Stimulated activated CD8-positive, alpha-beta memory T cell treated with anti-CD3 and anti-CD28 coated beads, Interleukin-7, amount 100 ng/mL, for 1 hour (primary cell): ENCODE measurements around the gene MAP1LC3B2.

Source experiments
- DNase-seq, 2 donors: peaks; one replicate each; pipeline ENCODE4 v3.0.0-alpha.2; 2020; ENCODE audit warnings: low read depth in 2 of 2

MAP1LC3B2 gene

DNA sequence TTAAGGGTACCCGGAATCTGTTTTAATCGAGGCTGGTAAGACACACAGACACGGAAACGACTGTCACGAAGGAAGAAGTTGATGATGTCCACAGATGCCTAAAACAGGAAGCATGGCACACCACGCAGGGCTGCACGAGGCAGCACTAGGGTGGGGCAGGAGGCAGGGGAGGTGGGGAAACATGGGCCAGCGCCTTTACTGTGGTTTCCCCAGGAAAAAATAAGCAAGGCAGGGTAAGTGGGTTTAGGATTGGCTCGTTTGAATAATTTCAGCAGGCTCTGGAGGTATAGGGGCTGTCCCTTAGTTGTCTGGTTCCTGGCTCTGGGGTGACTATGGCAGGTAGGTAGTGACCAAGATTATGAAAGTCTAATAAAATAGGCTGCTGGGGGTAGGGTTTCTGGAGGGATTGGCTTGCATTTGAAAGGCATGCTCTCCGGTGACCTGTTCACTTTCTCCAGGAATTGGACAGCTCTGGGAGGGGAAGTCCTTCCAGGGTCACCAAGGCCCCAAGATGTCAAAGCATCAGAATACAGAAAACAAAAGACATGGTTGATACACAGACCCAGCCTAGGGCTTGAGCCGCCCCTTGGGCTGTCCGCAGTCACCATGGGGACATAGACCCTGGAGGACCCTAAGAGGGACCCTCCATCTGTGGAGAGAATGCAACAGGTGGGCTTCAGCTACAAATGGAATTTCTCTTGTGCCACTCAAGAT is 35.3 kb downstream of the MAP1LC3B2 start:
- no peak for DNase-seq

GRCh38 chr12:116595186-116595585 is 36.0 kb downstream of the MAP1LC3B2 start:
- DNase-seq = no peak

- no peak for DNase-seq
Observed at GRCh38 chr12:116595672-116596071, 36.5 kb downstream of the MAP1LC3B2 start.

DNA sequence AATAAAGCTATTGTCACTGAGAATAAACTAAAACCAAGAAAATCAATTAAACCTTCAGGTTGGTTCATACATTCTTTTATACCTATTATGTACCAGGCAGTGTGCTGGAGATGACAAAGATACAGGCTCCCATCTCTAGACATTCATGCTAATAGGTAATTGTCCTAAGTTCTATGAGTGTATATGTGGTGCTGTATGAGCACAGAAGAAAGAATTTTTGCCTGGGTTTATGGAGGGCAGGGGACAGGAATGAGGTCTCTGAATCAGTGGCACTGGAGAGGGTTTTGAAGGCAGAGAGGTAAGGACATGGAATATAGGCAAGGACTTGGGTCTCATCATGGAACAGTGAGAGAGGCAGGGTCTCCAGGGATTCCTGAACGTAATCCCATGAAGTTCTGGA is 38.7 kb downstream of the MAP1LC3B2 start:
- DNase-seq = no peak

DNA sequence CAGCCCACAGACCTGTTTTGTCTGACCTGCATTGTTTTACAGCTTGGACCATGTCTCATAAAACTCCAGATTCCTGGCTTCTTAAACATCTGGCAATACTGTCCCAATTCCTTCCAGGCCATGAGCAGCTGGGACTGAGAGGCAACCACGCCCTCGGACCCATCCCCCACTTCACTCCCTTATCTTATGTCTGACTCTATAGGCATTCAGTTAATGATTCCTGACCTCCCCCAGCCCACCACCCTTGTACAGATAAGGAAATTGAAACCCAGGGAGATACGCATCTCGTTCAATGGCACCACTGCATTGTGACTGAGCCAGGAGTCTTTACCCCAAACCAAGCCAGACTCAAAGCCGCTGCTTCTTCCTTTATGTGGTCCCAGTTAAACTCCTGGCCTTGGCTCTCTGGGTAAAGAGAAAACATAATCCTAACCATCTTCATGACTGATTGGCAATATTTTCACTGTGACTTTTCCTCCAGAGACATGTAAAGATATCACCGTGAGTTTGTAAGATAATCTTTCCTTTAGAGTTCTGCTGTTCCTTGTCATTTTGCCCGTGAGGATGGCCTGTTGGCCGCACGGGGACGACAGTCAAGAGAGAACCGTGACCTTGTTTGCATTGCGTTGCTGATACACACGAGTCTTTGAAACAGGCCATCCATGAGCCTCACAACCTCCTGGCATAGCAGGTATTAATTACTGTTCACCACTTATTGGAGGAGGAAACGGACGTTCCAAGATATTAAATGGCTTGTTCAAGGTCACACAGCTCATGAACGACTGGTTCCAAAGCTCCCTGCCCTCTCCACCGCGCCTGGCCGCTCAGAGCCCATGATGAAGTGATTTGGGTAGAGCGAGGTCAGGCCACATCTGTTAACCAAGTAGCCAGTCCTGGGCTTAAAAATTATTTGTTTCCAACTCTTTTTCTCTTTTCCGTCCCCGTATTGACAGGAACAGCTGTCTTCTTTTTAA is 39.4 kb downstream of the MAP1LC3B2 start:
- DNase-seq = no peak

DNA sequence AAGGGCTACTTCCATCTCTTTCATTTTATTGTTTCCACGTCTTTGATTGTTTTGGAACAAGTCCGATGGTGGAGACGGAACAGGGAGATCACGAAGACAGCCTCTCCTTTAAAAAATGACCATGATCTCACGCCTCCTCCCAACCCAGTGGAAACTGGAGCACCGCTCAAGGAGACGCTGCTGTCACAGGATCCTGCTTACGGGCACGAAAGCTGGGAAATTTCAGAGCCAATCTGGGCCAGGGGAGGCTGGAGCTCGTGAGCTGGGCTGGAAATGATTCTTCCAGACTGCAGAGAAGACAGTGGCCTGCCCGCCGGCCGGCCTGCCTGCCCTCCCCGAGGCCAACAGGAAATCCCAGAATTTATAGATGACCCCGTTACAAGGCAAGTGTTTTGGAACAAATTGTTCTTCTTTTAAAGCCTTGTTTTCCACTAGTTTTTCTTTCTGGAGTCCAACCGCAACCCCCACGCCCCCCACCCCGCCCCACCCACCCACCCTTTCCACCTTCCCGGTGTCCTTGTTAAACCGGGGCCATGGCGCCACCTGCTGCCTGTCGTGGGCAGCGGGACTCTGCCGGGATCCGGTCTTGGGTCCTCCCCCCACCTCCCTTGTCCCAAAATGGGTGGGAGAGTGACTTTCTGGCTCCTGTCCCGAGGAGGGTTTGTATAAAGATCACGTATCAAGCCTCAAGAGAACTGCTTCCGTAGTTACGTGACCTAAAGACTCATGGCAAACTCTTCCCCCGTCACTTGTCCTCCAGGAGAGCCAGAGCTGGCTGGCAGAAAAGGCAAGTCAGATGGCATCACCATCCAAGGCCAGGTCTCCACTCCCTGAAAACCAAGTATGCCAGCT is 40.3 kb downstream of the MAP1LC3B2 start:
- DNase-seq = peak; percentile 5 to 27

DNA sequence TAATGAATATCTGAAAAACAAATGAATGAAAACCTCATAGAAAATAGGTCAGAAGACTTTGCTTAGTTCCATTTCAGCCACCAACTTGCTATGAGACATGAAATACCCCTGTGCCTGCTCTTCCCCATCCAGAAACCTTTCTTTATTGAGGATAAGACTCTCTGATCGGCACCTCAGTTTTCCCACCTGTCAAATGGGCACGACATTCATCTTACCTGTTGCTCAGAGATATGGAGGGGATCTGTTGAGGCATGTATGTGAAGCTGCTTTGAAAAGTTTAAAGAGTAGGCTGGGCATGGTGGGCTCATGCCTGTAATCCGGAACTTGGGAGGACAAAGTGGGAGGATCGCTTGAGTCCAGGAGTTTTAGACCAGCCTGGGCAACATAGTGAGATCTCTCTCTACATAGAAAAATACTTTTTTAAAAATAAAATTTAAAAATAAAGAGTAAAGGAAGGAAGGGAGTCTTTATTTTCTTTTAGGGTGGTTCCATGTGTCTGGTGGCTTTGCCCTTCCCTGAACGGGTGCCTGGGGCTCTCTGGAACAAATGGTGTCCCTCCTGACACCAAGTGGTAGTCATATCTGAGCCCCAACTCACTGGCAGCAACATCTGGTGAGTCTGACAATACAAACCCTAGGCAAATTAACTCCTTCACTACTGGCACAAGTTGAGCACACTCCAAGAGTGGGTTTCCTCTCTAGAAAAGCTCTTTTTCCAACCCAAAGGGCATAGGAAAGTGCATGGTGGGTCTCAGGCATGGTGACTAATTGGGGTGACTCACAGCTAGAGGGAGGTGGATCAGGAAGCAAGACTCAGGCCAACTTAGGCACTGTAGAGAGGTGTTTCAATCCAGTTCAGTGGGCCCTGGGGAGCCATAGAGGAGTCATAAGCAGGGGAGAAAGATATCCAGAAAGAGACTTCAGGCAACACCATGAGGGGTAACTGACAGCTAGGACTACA is 42.1 kb downstream of the MAP1LC3B2 start:
- DNase-seq = no peak

DNA sequence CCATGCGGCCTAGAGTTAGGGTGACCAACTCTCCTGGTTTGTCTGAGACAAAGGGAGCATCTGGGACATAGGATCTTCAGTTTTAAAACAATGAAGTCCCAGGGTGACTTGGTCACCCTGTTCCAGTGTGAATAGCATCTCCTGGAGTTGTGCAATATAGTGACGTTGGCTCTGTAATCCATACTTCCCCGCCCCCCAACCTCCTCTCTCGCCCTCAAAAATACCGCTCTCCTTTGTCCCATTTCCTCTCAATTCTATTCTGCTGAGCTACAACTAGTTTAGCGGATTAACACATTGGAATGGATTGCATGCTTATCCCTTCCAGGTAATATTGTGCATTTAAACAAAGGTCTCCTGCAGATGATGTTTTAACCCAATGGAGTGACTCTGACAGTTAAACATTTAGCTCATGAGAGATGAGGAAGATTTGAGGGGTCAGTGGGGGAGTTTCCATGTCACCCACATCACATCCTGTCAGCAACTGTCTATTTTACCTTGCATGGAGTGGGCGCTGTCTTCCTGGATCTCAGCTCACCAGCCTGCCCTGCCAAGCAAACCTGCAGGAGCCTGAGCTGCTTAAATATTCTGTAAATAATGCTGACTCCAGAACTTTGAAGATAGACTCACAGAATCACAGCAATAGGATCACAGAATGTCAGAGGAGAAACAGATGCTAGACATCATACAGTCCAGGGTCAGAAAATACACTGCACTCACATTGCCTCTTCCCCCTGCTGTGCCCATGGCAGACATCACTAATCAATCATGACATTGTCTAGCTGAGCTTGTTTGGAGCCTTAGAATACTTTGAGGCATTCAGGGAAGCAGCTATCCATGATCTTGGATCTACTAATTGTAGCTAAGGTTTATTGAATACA is 43.0 kb downstream of the MAP1LC3B2 start:
- no peak for DNase-seq

- DNase-seq = no peak
Observed at GRCh38 chr12:116603546-116604177, 44.5 kb downstream of the MAP1LC3B2 start.

DNA sequence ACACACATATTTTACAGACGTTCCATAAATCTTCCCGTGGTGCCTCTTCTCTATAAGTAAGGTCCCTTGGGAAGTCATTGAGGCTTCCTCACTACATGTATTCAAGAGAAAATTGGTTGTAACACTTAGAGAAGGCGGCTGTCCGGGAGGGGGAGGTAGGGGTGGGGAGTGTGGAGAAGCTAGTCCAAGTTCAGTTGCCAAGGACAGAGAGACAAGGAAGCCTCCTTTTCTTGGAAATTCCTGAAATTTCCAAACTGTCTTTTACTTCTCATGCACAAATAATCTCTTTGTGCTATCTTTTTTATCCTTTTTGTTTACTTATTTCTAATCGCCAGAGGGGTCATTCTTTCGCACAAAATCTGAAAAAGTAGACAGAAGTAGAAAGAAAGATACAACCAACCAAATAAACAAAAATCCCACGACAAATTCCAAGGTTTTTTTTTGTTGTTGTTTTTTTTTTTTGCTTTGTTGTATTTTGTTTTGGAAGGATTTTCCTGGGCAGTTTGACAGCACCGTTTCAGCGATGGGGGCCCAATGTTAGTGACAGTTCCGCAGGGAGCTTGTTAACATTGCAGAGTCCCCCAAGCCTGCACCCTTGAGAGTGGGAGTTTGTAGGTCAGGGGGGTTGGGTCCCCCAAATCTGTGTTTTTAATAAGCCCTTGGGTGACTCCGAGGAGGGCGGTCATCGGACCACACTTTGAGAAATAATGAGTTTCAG is 45.2 kb downstream of the MAP1LC3B2 start:
- no peak for DNase-seq

- no peak for DNase-seq
Observed at GRCh38 chr12:116604951-116605641, 45.9 kb downstream of the MAP1LC3B2 start.

GRCh38 chr12:116606397-116606796 is 47.2 kb downstream of the MAP1LC3B2 start:
- DNase-seq = no peak

DNA sequence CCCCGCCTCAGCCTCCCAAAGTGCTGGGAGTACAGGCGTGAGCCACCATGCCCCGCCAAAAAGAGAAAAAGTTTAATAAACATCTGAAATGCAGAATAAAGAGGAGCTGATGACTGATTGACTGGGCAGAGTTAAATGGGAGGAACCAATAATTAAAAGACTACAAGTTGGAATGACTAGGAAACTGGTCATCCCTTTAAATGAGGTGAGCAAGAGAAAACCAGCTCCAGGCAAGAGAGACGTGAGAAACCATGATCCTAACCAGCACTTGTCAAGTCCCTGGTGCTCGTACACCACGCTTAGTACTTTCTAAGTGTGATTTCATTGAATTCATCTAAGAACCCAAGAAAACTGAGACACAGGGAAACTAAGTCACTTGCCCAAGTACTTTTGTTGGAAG is 47.9 kb downstream of the MAP1LC3B2 start:
- DNase-seq = no peak

DNA sequence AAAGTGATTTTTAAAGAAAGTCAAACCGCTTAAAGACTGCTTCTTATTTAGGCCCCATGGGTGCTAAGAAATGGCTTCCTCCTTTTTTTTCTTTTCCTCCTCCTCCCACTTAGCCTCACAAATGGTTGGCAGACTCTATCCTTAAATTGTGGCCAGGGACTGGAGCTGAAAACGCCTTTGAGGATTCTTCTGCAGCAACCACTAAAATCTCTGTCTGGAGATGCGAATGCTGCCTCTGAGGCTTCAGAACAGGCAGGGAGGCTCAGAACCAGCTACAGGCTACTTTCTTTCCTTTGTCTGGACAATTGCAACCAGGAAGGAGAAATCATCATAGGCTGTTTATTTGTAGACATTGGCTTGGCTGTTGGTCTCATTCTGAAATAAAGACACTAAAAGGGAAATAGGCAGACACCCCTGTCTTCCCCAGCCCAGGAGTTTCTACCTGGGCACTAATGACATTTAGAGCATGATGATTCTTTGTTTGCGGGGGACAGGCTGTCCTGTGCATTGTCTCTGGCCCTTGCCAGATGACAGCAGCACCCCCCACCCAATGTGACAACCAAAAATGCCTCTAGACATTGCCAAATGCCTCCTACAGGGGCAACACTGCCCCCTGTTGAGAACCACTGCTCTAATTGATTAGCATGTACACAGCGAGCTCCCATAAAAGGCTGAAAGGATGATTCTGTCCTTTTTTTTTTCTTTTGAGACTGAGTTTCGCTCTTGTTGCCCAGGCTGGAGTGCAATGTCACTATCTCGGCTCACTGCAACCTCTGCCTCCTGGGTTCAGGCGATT is 50.3 kb downstream of the MAP1LC3B2 start:
- DNase-seq = no peak

- DNase-seq = no peak
Observed at GRCh38 chr12:116610971-116611541, 51.9 kb downstream of the MAP1LC3B2 start.

DNA sequence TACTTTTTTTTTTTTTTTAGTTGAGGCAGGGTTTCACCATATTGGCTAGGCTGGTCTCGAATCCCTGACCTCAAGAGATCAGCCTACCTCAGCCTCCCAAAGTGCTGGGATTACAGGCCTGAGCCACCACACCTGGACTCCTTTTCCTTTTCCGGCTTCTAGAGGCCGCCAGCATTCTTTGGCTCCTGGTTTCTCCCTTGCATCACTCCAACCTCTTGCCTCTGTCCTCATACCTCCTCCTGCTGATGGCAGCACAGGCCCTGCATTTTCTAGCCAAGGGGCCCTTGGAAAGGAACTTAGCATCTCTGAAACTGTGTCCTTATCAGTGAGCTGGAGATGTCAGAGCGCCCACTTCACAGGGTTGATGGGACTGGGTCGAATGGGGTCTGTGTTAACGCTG is 53.3 kb downstream of the MAP1LC3B2 start:
- no peak for DNase-seq

DNA sequence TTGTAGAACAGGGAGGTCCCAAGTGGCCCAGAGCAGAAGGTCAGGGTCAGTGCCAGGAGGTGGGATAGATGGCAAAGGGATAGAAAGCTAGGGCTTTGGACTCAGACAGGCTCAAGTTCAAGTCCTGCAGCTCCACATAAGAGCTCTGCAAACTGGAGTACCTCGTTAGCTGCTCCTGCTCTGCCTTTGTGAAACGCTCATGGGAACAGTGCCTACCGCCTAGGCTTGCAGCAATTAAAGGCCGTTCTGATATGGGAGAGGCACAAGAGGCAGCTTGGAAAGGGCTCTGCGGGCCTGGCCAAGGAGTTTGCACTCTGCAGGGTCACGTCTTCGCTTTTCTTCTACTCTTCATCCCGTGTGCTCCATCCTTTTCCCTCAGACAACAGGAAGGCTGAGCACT is 54.1 kb downstream of the MAP1LC3B2 start:
- DNase-seq = no peak
